Measurements from ENCODE around the gene HMMR. TPM values are rescaled to one million over a fixed set of nuclear protein-coding genes. Genes with fewer than 3 reads are reported as not detected.
A peak's percentile ranks its signal among the peaks of the same experiment; 100 is the strongest.

HMMR gene
- total and polyA plus RNA-seq, 9 of the 15 experiments (the other 6 are each of a cell fraction or from before 2014, with no cell fraction given) = 74.9 to 133 (median 90.8) TPM

- no peak for TF ChIP-seq RNF219 (CRISPR knock-in tag; IDR thresholded peaks at IDR 0.05)
- TF ChIP-seq KLF1 (tag; IDR thresholded peaks at IDR 0.05) = peak; percentile 72; the same call in 1 of the 2 replicates
- TF ChIP-seq, protein P1, sequence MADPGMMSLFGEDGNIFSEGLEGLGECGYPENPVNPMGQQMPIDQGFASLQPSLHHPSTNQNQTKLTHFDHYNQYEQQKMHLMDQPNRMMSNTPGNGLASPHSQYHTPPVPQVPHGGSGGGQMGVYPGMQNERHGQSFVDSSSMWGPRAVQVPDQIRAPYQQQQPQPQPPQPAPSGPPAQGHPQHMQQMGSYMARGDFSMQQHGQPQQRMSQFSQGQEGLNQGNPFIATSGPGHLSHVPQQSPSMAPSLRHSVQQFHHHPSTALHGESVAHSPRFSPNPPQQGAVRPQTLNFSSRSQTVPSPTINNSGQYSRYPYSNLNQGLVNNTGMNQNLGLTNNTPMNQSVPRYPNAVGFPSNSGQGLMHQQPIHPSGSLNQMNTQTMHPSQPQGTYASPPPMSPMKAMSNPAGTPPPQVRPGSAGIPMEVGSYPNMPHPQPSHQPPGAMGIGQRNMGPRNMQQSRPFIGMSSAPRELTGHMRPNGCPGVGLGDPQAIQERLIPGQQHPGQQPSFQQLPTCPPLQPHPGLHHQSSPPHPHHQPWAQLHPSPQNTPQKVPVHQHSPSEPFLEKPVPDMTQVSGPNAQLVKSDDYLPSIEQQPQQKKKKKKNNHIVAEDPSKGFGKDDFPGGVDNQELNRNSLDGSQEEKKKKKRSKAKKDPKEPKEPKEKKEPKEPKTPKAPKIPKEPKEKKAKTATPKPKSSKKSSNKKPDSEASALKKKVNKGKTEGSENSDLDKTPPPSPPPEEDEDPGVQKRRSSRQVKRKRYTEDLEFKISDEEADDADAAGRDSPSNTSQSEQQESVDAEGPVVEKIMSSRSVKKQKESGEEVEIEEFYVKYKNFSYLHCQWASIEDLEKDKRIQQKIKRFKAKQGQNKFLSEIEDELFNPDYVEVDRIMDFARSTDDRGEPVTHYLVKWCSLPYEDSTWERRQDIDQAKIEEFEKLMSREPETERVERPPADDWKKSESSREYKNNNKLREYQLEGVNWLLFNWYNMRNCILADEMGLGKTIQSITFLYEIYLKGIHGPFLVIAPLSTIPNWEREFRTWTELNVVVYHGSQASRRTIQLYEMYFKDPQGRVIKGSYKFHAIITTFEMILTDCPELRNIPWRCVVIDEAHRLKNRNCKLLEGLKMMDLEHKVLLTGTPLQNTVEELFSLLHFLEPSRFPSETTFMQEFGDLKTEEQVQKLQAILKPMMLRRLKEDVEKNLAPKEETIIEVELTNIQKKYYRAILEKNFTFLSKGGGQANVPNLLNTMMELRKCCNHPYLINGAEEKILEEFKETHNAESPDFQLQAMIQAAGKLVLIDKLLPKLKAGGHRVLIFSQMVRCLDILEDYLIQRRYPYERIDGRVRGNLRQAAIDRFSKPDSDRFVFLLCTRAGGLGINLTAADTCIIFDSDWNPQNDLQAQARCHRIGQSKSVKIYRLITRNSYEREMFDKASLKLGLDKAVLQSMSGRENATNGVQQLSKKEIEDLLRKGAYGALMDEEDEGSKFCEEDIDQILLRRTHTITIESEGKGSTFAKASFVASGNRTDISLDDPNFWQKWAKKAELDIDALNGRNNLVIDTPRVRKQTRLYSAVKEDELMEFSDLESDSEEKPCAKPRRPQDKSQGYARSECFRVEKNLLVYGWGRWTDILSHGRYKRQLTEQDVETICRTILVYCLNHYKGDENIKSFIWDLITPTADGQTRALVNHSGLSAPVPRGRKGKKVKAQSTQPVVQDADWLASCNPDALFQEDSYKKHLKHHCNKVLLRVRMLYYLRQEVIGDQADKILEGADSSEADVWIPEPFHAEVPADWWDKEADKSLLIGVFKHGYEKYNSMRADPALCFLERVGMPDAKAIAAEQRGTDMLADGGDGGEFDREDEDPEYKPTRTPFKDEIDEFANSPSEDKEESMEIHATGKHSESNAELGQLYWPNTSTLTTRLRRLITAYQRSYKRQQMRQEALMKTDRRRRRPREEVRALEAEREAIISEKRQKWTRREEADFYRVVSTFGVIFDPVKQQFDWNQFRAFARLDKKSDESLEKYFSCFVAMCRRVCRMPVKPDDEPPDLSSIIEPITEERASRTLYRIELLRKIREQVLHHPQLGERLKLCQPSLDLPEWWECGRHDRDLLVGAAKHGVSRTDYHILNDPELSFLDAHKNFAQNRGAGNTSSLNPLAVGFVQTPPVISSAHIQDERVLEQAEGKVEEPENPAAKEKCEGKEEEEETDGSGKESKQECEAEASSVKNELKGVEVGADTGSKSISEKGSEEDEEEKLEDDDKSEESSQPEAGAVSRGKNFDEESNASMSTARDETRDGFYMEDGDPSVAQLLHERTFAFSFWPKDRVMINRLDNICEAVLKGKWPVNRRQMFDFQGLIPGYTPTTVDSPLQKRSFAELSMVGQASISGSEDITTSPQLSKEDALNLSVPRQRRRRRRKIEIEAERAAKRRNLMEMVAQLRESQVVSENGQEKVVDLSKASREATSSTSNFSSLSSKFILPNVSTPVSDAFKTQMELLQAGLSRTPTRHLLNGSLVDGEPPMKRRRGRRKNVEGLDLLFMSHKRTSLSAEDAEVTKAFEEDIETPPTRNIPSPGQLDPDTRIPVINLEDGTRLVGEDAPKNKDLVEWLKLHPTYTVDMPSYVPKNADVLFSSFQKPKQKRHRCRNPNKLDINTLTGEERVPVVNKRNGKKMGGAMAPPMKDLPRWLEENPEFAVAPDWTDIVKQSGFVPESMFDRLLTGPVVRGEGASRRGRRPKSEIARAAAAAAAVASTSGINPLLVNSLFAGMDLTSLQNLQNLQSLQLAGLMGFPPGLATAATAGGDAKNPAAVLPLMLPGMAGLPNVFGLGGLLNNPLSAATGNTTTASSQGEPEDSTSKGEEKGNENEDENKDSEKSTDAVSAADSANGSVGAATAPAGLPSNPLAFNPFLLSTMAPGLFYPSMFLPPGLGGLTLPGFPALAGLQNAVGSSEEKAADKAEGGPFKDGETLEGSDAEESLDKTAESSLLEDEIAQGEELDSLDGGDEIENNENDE (IDR thresholded peaks at IDR 0.05; ENCODE audit: low read depth, low read length) = no peak
- TF ChIP-seq ZEB2 (IDR thresholded peaks at IDR 0.05) = no peak
- no peak for TF ChIP-seq ZNF444 (CRISPR knock-in tag; IDR thresholded peaks at IDR 0.05)
- TF ChIP-seq TSHZ1 (CRISPR knock-in tag; IDR thresholded peaks at IDR 0.05) = no peak
- TF ChIP-seq DMBX1 (CRISPR knock-in tag; IDR thresholded peaks at IDR 0.05; ENCODE audit: borderline replicate concordance) = no peak
- TF ChIP-seq LARP7 (IDR thresholded peaks at IDR 0.05) = no peak
- TF ChIP-seq XRCC3 (IDR thresholded peaks at IDR 0.05) = no peak
- TF ChIP-seq CBX3 (IDR thresholded peaks at IDR 0.05; ENCODE audit: borderline replicate concordance in 1 of 2, low read length in 2 of 2) = no peak
- no peak for TF ChIP-seq RHOXF2B (CRISPR knock-in tag; conservative IDR thresholded peaks at IDR 0.05)
These were observed 45.1 kb downstream of the HMMR start, which contains the start of gene MAT2B (continued) for GRCh38 chr5:163505368-163506094.

Measured in K562 (cell line).